Skeletal muscle tissue (tissue), 4 donors: ENCODE data around the gene C18orf63. TPM values are rescaled to one million over a fixed set of nuclear protein-coding genes. Genes with fewer than 3 reads are reported as not detected.

ENCODE experiments used
- H3K27ac ChIP-seq: one replicate; pipeline ENCODE4 v1.7.0; 2013; ENCODE audit warnings: mild to moderate bottlenecking, low read depth, low read length, inconsistent platforms
- H3K27me3 ChIP-seq, 3 donors: one replicate each; pipeline ENCODE4 v1.7.0; 2013; ENCODE audit warnings: low read length in 3 of 3; ENCODE audit not compliant: control insufficient read depth in 3 of 3, insufficient read depth in 3 of 3
- H3K36me3 ChIP-seq, 3 donors: one replicate each; pipeline ENCODE4 v1.7.0; 2013; ENCODE audit warnings: low read length in 3 of 3; ENCODE audit not compliant: control insufficient read depth in 3 of 3, insufficient read depth in 3 of 3
- H3K4me1 ChIP-seq, 3 donors: one replicate each; pipeline ENCODE4 v1.7.0; 2013; ENCODE audit warnings: low read length in 3 of 3, mild to moderate bottlenecking in 3 of 3; ENCODE audit not compliant: control insufficient read depth in 3 of 3, insufficient read depth in 3 of 3
- H3K4me3 ChIP-seq, 3 donors: one replicate each; pipeline ENCODE4 v1.7.0; 2013; ENCODE audit warnings: low read length in 3 of 3
- H3K9ac ChIP-seq, 3 donors: one replicate each; pipeline ENCODE4 v1.7.0; 2013; ENCODE audit warnings: low read length in 3 of 3, mild to moderate bottlenecking in 3 of 3, moderate library complexity in 2 of 3, low read depth in 1 of 3
- H3K9me3 ChIP-seq, 3 donors: one replicate each; pipeline ENCODE4 v1.7.0; 2013; ENCODE audit warnings: low read length in 3 of 3; ENCODE audit not compliant: control insufficient read depth in 3 of 3
- total RNA-seq: library from RNA; depleted of rRNA; stranded (reverse); fragments of >200 nt; gene quantifications from one replicate; pipeline ENCODE4 v1.2.3, GENCODE V29; 2014
- donor health status: Osteomylitis.

Gene C18orf63
- total RNA-seq, 1 donor from 2014 or later = not detected

GRCh38 chr18:74337155-74337911 is 21.7 kb downstream of the C18orf63 start:
- Histone ChIP-seq H3K27ac (no peak overlapping the region), H3K27me3 (peaks cover 0 to 2% (median 0%) of the 10 kb centered on the region in 3 donors), H3K9ac (no peak overlapping the region)

GRCh38 chr18:74337912-74338309 is 22.3 kb downstream of the C18orf63 start:
- Histone ChIP-seq H3K36me3 (no peaks in the 10 kb centered on the region), H3K9ac (no peak overlapping the region), H3K27me3 (peaks cover 0 to 2% (median 0%) of the 10 kb centered on the region in 3 donors), H3K4me1 (no peaks in the 10 kb centered on the region), H3K27ac (no peak overlapping the region), H3K4me3 (no peak overlapping the region), H3K9me3 (no peaks in the 10 kb centered on the region)

More at GRCh38 chr18:74337155-74337911, 21.7 kb downstream of the C18orf63 start:
- Histone ChIP-seq H3K9me3 (no peaks in the 10 kb centered on the region), H3K4me1 (no peaks in the 10 kb centered on the region), H3K36me3 (no peaks in the 10 kb centered on the region), H3K4me3 (no peak overlapping the region)

- Histone ChIP-seq H3K27ac (no peak overlapping the region), H3K4me1 (no peaks in the 10 kb centered on the region), H3K9me3 (no peaks in the 10 kb centered on the region), H3K36me3 (no peaks in the 10 kb centered on the region), H3K9ac (no peak overlapping the region), H3K27me3 (peaks cover 0 to 2% (median 0%) of the 10 kb centered on the region in 3 donors), H3K4me3 (no peak overlapping the region)
Observed at GRCh38 chr18:74342416-74343043, 26.9 kb downstream of the C18orf63 start.

- no peak overlapping the region for H3K9ac ChIP-seq
- H3K36me3 ChIP-seq = no peaks in the 10 kb centered on the region
- H3K4me3 ChIP-seq = no peak overlapping the region
- no peaks in the 10 kb centered on the region for H3K27me3 ChIP-seq
- no peaks in the 10 kb centered on the region for H3K4me1 ChIP-seq
- no peaks in the 10 kb centered on the region for H3K9me3 ChIP-seq
- no peak overlapping the region for H3K27ac ChIP-seq
Observed at GRCh38 chr18:74346206-74346605, 30.6 kb downstream of the C18orf63 start.

- no peaks in the 10 kb centered on the region for H3K27me3 ChIP-seq
- no peak overlapping the region for H3K4me3 ChIP-seq
- H3K9ac ChIP-seq = no peak overlapping the region
- no peaks in the 10 kb centered on the region for H3K36me3 ChIP-seq
- no peaks in the 10 kb centered on the region for H3K9me3 ChIP-seq
- H3K27ac ChIP-seq = no peak overlapping the region
- H3K4me1 ChIP-seq = no peaks in the 10 kb centered on the region
Observed at GRCh38 chr18:74348581-74348980, 32.9 kb downstream of the C18orf63 start.

- peaks cover 0 to 1% (median 0%) of the 10 kb centered on the region in 3 donors for H3K27me3 ChIP-seq
- no peak overlapping the region for H3K4me3 ChIP-seq
Observed at GRCh38 chr18:74351354-74351753, 35.7 kb downstream of the C18orf63 start.

GRCh38 chr18:74353169-74353775 is 37.6 kb downstream of the C18orf63 start:
- no peak overlapping the region for H3K27ac ChIP-seq
- peaks cover 0 to 3% (median 0%) of the 10 kb centered on the region in 3 donors for H3K27me3 ChIP-seq
- no peaks in the 10 kb centered on the region for H3K4me1 ChIP-seq
- no peak overlapping the region for H3K9ac ChIP-seq
- no peak overlapping the region for H3K4me3 ChIP-seq
- no peaks in the 10 kb centered on the region for H3K36me3 ChIP-seq
- H3K9me3 ChIP-seq = no peaks in the 10 kb centered on the region

More at GRCh38 chr18:74351354-74351753, 35.7 kb downstream of the C18orf63 start:
- H3K9me3 ChIP-seq = no peaks in the 10 kb centered on the region
- no peaks in the 10 kb centered on the region for H3K4me1 ChIP-seq
- H3K27ac ChIP-seq = no peak overlapping the region
- no peak overlapping the region for H3K9ac ChIP-seq
- no peaks in the 10 kb centered on the region for H3K36me3 ChIP-seq

GRCh38 chr18:74356959-74357358 is 41.3 kb downstream of the C18orf63 start:
- no peaks in the 10 kb centered on the region for H3K36me3 ChIP-seq
- H3K4me1 ChIP-seq = no peaks in the 10 kb centered on the region
- H3K4me3 ChIP-seq = no peak overlapping the region
- H3K27me3 ChIP-seq = peaks cover 0 to 3% (median 0%) of the 10 kb centered on the region in 3 donors
- H3K9me3 ChIP-seq = no peaks in the 10 kb centered on the region
- H3K9ac ChIP-seq = no peak overlapping the region
- no peak overlapping the region for H3K27ac ChIP-seq

- no peaks in the 10 kb centered on the region for H3K36me3 ChIP-seq
- no peaks in the 10 kb centered on the region for H3K4me1 ChIP-seq
- H3K27me3 ChIP-seq = peaks cover 0 to 3% (median 0%) of the 10 kb centered on the region in 3 donors
Observed at GRCh38 chr18:74360852-74361655, 45.4 kb downstream of the C18orf63 start.

More at GRCh38 chr18:74360852-74361655, 45.4 kb downstream of the C18orf63 start:
- H3K4me3 ChIP-seq = no peak overlapping the region
- H3K27ac ChIP-seq = no peak overlapping the region
- H3K9ac ChIP-seq = no peak overlapping the region
- no peaks in the 10 kb centered on the region for H3K9me3 ChIP-seq
